ENCODE data around the gene CHAC1. TPM values are rescaled to one million over a fixed set of nuclear protein-coding genes. Genes with fewer than 3 reads are reported as not detected.

Gene CHAC1
- total RNA-seq, 1 donor from 2014 or later = 9.8 TPM

DNA sequence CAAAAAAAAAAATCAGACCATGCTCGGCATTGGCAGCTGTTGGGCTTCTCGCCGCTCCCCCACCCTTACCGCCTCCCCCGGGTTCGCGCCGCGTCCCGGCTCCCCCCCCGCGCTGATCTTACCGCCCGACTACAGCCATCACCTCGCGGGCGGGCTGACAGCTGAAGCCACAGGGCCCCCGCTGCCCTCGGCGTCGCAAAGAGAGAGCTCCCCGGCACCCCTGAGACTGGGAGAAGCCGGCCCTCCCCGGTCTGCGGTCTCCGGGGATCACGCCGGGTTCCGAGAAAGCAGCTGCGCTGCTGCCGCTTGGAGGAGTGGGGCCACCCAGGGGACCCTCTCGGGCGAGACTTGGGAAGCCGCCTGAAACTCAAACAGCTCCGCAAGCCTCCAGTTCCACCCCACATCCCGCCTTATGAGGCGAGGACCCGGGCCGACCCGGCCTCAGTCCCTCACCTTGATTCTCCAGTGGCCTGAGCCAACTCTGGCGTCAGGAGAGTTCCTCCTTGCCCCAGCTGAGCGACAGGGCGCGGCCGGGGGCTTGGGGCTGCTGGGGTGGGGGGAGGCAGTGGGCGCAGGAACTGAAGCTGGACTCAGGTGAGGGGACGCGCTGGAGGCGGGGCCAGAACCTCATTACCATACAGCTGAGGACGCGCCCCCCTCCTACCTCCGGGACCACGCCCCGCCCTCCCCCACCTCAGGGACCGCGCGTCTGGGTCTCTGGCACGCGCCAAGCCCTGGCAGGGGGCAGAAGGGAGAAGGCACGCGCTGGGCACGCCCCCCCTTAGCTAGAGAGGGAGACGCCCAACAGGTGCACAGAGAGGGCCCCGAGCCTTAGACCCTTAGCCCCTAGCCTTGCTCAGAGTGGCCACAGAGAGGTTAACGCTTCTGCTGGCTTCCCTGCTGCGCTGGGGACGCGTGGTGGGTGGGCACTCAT is 25.1 kb upstream of the CHAC1 start:
- Mint-ChIP-seq H3K4me3 (peak overlapping the region; percentile 80), H3K4me1 (peaks cover 37% of the 10 kb centered on the region), H3K36me3 (ENCODE audit: low read depth) (peaks cover 2% of the 10 kb centered on the region), H3K27me3 (peaks cover 73% of the 10 kb centered on the region), H3K27ac (no peak overlapping the region), H3K9me3 (no peaks in the 10 kb centered on the region)
- intact Hi-C loops (cut with micrococcal nuclease) = loop anchor here (1.0 kb wide), 1 partner anchor 24 kb away; no protein-coding TSS in a partner anchor
- peak; percentile 78 for DNase-seq

DNA sequence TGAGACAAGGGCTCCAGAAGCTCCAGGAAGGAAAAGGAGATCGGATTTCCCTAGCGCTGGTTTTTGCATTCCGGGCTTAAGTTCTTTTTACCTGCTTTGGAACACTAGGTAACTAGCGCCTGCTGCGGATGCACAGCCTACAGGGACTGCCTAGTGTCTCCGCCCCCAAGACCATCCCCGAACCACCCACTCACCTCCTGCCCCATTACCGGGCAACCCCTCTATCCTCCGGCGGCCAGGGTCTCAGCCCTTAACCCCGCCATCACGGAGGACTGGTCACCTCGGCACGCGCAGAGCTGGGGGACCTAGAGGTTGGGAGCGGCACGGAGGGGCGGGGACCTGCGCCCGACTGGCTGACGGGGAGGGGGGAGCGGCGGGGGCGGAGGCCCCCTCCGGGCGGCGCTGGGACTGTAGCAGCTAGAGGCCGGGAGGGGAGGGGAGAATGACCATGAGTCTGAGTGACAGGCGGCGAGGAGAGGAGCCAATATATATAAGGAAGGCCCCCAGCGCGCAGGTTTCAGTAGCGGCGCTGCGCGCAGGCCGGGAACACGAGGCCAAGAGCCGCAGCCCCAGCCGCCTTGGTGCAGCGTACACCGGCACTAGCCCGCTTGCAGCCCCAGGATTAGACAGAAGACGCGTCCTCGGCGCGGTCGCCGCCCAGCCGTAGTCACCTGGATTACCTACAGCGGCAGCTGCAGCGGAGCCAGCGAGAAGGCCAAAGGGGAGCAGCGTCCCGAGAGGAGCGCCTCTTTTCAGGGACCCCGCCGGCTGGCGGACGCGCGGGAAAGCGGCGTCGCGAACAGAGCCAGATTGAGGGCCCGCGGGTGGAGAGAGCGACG is 24.2 kb upstream of the CHAC1 start, which contains the start of gene DLL4:
Gene DLL4 (plus strand): TSS at position 520 of the 839 bp plus-strand sequence. CDS start 329 bp downstream, outside the sequence.
- peak; percentile 82 for DNase-seq
- Mint-ChIP-seq H3K9me3 (no peaks in the 10 kb centered on the region), H3K27me3 (peaks cover 73% of the 10 kb centered on the region), H3K27ac (no peak within 1 kb of the TSS), H3K36me3 (ENCODE audit: low read depth) (peaks cover 2% of the 10 kb centered on the region), H3K4me3 (peak within 1 kb of the TSS; percentile 80), H3K4me1 (peaks cover 39% of the 10 kb centered on the region)
- intact Hi-C loops (cut with micrococcal nuclease) = loop anchor here (1.0 kb wide), 1 partner anchor 25 kb away; no protein-coding TSS in a partner anchor

DNA sequence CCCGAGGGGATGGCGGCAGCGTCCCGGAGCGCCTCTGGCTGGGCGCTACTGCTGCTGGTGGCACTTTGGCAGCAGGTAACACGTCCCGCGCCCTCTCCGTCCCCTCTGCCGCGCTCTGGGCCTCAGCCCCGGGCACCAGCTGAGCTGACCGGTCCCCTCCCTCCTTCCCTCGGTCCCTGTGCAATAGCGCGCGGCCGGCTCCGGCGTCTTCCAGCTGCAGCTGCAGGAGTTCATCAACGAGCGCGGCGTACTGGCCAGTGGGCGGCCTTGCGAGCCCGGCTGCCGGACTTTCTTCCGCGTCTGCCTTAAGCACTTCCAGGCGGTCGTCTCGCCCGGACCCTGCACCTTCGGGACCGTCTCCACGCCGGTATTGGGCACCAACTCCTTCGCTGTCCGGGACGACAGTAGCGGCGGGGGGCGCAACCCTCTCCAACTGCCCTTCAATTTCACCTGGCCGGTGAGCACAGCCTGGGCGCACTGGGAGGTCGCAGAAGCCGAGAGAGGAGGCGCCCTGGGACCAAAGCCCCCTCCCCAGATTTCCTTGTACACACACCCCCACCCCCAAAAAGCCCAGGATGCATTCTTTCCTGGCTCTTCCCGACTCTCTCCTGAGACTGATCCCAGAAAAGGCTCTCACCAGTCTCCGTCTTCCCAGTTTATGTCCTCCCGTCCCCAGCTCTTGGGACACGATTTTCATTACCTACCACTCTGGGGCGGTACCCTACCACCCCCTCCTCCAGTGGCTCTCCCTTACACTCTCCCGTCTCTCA is 23.4 kb upstream of the CHAC1 start:
- Mint-ChIP-seq H3K4me1 (peaks cover 39% of the 10 kb centered on the region), H3K27me3 (peaks cover 68% of the 10 kb centered on the region), H3K36me3 (ENCODE audit: low read depth) (peaks cover 2% of the 10 kb centered on the region), H3K4me3 (peak overlapping the region; percentile 80), H3K27ac (no peak overlapping the region), H3K9me3 (no peaks in the 10 kb centered on the region)
- DNase-seq = no peak
- intact Hi-C loops (cut with micrococcal nuclease) = no loop called here

DNA sequence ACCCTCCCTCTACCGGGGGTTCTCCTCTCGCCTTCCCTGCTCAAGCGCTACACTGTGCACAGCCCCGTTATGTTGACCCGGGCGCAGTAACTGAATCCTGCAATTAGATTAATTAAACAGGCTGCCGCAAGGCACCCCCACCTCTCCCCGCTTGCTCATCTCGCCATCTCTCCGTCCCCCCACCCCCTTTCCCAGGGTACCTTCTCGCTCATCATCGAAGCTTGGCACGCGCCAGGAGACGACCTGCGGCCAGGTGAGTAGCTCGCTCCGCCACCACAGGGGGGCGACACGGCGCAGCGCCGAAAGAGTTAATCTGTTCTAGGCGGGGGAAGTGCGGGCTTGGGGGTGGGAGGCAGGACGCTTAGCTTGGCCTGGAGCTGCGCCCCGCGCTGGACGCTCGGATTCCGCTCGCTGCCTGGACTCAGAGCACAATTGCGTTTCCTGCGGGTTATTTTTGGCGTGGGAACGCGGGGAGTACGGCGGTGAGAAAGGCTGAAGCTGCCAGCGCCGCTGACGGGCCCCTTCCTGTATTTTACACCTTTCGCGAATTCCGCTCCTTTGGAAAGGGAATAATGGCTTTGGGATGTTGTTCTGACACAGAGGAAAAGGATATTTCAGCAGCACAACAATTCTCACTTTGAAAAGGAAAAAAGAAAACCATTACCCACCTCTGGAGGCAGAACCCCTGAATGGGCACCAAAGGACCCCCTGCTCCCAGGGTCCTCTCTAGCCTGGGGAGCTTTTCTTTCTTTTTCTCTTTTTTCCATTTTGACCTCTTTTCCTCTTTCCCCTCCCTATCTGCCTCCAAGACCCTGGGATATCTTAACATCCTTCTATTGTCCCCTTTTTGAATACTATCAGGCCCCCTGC is 22.6 kb upstream of the CHAC1 start:
- no peak overlapping the region for H3K27ac Mint-ChIP-seq
- peaks cover 60% of the 10 kb centered on the region for H3K27me3 Mint-ChIP-seq
- DNase-seq = peak; percentile 84
- H3K4me1 Mint-ChIP-seq = peaks cover 35% of the 10 kb centered on the region
- intact Hi-C loops (cut with micrococcal nuclease) = no loop called here
- H3K36me3 Mint-ChIP-seq (ENCODE audit: low read depth) = peaks cover 2% of the 10 kb centered on the region
- peak overlapping the region; percentile 80 for H3K4me3 Mint-ChIP-seq
- H3K9me3 Mint-ChIP-seq = no peaks in the 10 kb centered on the region

DNA sequence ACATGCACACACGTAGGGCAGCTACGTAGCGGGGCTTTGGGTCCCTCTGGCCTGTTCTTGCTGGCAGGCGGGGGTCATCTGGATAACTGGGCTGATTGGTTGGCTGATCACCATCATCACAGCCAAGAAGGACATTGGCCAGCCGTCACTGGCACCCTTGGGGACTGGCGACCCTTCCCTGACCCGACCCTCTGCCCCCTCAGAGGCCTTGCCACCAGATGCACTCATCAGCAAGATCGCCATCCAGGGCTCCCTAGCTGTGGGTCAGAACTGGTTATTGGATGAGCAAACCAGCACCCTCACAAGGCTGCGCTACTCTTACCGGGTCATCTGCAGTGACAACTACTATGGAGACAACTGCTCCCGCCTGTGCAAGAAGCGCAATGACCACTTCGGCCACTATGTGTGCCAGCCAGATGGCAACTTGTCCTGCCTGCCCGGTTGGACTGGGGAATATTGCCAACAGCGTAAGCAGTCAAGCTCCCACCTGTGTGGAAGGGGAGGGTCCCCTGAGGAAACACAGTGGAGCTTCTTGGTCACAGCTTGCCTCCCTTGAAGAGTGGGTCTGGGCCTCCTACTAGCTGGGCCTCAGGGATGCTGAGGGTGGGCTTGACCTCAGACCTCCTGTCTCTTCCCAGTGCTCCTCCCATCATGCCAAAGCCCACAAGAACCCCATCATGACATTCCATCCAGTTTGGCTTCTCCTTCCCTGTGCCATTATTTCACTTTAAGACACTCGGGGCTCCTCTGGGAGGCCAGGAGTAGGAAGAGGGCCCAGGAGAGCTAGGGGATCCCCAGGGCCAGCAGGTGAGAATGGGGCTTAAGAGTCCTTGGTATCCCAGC is 21.8 kb upstream of the CHAC1 start:
- no peak for DNase-seq
- peak overlapping the region; percentile 80 for H3K4me3 Mint-ChIP-seq
- H3K36me3 Mint-ChIP-seq (ENCODE audit: low read depth) = peaks cover 2% of the 10 kb centered on the region
- peaks cover 34% of the 10 kb centered on the region for H3K4me1 Mint-ChIP-seq
- H3K9me3 Mint-ChIP-seq = no peaks in the 10 kb centered on the region
- intact Hi-C loops (cut with micrococcal nuclease) = no loop called here
- no peak overlapping the region for H3K27ac Mint-ChIP-seq
- H3K27me3 Mint-ChIP-seq = peaks cover 54% of the 10 kb centered on the region

DNA sequence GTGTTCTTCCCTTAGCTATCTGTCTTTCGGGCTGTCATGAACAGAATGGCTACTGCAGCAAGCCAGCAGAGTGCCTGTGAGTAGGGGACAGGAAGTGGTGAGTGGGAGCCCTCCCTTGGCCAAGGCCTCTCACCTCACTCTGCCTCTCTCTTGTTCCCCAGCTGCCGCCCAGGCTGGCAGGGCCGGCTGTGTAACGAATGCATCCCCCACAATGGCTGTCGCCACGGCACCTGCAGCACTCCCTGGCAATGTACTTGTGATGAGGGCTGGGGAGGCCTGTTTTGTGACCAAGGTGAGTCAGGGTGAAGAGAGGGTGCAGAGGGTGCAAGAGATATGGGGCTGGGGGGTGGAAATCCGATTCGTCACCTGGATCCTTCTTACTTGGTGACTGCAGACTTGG is 21.1 kb upstream of the CHAC1 start:
- intact Hi-C loops (cut with micrococcal nuclease) = no loop called here
- H3K4me1 Mint-ChIP-seq = peaks cover 29% of the 10 kb centered on the region
- no peak overlapping the region for H3K4me3 Mint-ChIP-seq
- H3K9me3 Mint-ChIP-seq = no peaks in the 10 kb centered on the region
- H3K27me3 Mint-ChIP-seq = peaks cover 47% of the 10 kb centered on the region
- H3K36me3 Mint-ChIP-seq (ENCODE audit: low read depth) = peaks cover 2% of the 10 kb centered on the region
- no peak for DNase-seq
- H3K27ac Mint-ChIP-seq = no peak overlapping the region

DNA sequence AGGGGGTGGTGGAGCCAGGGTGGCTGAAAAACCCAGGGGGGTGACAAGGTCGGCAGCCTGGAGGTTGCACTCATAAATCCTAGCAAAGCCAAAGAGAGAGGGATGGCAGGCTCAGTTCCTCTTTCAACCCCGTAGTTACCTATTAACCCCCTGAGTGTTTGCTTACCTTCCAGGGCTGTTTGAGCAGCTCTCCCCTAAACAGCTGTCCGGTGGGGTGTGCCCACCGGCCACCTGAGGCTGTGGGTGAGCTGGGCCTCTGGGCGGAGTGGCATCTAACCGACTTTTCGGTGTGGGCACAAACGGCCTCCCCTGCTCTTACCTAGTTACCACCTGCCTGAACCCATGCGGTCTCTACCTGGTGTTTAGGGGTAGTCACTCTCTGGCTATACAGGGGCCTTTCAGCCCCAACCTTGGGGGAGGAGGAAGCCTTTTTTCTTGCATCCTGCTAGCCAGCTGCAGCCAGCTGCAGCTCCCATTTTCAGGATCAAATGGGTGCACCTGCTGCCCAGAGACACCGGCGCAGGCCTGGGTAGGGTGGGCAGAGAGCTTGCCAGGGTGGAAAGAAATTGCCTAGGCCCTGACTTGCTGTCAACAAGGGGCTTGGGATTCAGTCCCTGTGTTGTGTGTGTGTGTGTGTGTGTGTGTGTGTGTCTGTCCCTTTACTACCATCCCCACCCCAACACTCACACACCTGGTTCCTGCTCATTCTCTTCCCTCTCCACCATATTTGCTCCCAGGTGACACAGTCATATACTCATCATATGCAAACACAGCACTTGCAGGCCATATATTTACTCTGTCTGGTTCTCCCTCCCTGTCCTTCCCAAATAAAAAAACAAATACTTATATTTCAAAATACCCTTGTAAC is 20.4 kb upstream of the CHAC1 start:
- intact Hi-C loops (cut with micrococcal nuclease) = no loop called here
- Mint-ChIP-seq H3K27me3 (peaks cover 45% of the 10 kb centered on the region), H3K36me3 (ENCODE audit: low read depth) (peaks cover 2% of the 10 kb centered on the region), H3K4me1 (peaks cover 28% of the 10 kb centered on the region), H3K27ac (no peak overlapping the region), H3K9me3 (no peaks in the 10 kb centered on the region), H3K4me3 (no peak overlapping the region)
- DNase-seq = no peak

DNA sequence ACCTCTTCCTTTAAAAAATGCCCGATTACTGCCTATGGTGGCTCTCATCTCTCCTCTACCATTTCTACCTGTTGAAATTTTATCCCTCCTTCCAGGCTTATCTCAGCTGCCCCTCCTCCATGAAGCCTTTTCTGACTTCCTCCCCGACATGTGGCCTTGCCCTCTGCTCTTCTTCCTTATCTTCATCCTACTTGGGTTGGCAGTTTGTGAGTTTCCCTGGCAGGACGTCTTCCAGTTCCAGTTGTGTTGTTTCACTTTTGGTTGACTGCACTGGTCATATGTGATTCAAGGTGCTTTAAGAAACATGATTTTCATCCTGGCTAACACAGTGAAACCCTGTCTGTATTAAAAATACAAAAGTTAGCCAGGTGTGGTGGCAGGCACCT is 19.8 kb upstream of the CHAC1 start:
- peaks cover 2% of the 10 kb centered on the region for H3K36me3 Mint-ChIP-seq (ENCODE audit: low read depth)
- no peak overlapping the region for H3K27ac Mint-ChIP-seq
- H3K4me3 Mint-ChIP-seq = no peak overlapping the region
- no peak for DNase-seq
- intact Hi-C loops (cut with micrococcal nuclease) = no loop called here
- peaks cover 43% of the 10 kb centered on the region for H3K27me3 Mint-ChIP-seq
- no peaks in the 10 kb centered on the region for H3K9me3 Mint-ChIP-seq
- peaks cover 27% of the 10 kb centered on the region for H3K4me1 Mint-ChIP-seq

DNA sequence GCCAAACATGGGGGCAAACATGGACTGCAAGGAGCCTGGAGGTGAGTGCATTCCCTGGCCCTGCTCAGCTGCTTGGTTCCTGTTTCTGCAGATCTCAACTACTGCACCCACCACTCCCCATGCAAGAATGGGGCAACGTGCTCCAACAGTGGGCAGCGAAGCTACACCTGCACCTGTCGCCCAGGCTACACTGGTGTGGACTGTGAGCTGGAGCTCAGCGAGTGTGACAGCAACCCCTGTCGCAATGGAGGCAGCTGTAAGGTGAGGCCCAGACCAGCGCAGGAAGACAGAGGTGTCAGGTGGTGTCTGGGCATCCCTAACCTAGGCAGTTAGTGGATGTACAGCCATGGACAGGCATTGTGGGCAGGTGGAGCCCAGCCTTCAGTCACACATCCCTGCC is 18.8 kb upstream of the CHAC1 start:
- Mint-ChIP-seq H3K27me3 (peaks cover 35% of the 10 kb centered on the region), H3K36me3 (ENCODE audit: low read depth) (peaks cover 2% of the 10 kb centered on the region), H3K9me3 (no peaks in the 10 kb centered on the region), H3K4me1 (peaks cover 23% of the 10 kb centered on the region), H3K4me3 (no peak overlapping the region), H3K27ac (no peak overlapping the region)
- DNase-seq = no peak
- intact Hi-C loops (cut with micrococcal nuclease) = no loop called here

DNA sequence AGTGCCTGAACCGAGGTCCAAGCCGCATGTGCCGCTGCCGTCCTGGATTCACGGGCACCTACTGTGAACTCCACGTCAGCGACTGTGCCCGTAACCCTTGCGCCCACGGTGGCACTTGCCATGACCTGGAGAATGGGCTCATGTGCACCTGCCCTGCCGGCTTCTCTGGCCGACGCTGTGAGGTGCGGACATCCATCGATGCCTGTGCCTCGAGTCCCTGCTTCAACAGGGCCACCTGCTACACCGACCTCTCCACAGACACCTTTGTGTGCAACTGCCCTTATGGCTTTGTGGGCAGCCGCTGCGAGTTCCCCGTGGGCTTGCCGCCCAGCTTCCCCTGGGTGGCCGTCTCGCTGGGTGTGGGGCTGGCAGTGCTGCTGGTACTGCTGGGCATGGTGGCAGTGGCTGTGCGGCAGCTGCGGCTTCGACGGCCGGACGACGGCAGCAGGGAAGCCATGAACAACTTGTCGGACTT is 17.0 kb upstream of the CHAC1 start:
- DNase-seq = no peak
- no peak overlapping the region for H3K27ac Mint-ChIP-seq
- no peaks in the 10 kb centered on the region for H3K36me3 Mint-ChIP-seq (ENCODE audit: low read depth)
- peaks cover 19% of the 10 kb centered on the region for H3K27me3 Mint-ChIP-seq
- H3K4me1 Mint-ChIP-seq = peaks cover 20% of the 10 kb centered on the region
- intact Hi-C loops (cut with micrococcal nuclease) = no loop called here
- H3K9me3 Mint-ChIP-seq = no peaks in the 10 kb centered on the region
- H3K4me3 Mint-ChIP-seq = no peak overlapping the region
